GM23338 (cell line): ENCODE data around the gene SEC16A. TPM values are rescaled to one million over a fixed set of nuclear protein-coding genes. Genes with fewer than 3 reads are reported as not detected.

Source experiments
- ATAC-seq: fragments of 200-7000 bp; cut with Tn5 transposase; 3 replicates; pipeline ENCODE4 v1.9.1; 2020
- DNase-seq: peaks from one replicate; pipeline ENCODE4 v3.0.0-alpha.2; 2015; ENCODE audit warnings: low spot score
- H2AFZ ChIP-seq: fragments of 200-600 bp; sonication (generic); 2 replicates; pipeline ENCODE4 v1.8.0; 2016; ENCODE audit warnings: antibody characterized with exemption, mild to moderate bottlenecking, moderate library complexity
- H3F3A ChIP-seq: fragments of 200-600 bp; sonication (generic); replicated peaks from 2 replicates; pipeline ENCODE4 v1.8.0; 2017; ENCODE audit warnings: antibody characterized with exemption, mixed run types, low read depth
- H3K27ac ChIP-seq: fragments of 200-600 bp; sonication (generic); 2 replicates; pipeline ENCODE4 v1.6.1; 2016; ENCODE audit warnings: low read depth
- H3K27me3 ChIP-seq: fragments of 200-600 bp; sonication (generic); 2 replicates; pipeline ENCODE4 v1.8.0; 2016; ENCODE audit warnings: mild to moderate bottlenecking, mixed run types, moderate library complexity; ENCODE audit not compliant: insufficient read depth
- H3K36me3 ChIP-seq: fragments of 200-600 bp; sonication (generic); 2 replicates; pipeline ENCODE4 v1.8.0; 2016; ENCODE audit warnings: mild to moderate bottlenecking; ENCODE audit not compliant: insufficient read depth
- H3K4me1 ChIP-seq: fragments of 200-600 bp; sonication (generic); 2 replicates; pipeline ENCODE4 v1.8.0; 2016; ENCODE audit warnings: mild to moderate bottlenecking, moderate library complexity; ENCODE audit not compliant: insufficient read depth
- H3K4me2 ChIP-seq: fragments of 200-600 bp; sonication (generic); 2 replicates; pipeline ENCODE4 v1.7.1; 2017; ENCODE audit warnings: mixed run types
- H3K4me3 ChIP-seq: fragments of 200-600 bp; sonication (generic); 2 replicates; pipeline ENCODE4 v1.6.1; 2016; ENCODE audit warnings: mixed run types
- H3K79me2 ChIP-seq: fragments of 200-600 bp; sonication (generic); replicated peaks from 2 replicates; pipeline ENCODE4 v1.8.0; 2017; ENCODE audit warnings: mild to moderate bottlenecking; ENCODE audit not compliant: insufficient read depth
- H3K9me2 ChIP-seq: fragments of 200-600 bp; sonication (generic); 2 replicates; pipeline ENCODE4 v1.8.0; 2017; ENCODE audit not compliant: insufficient read depth
- H4K20me1 ChIP-seq: fragments of 200-600 bp; sonication (generic); replicated peaks from 2 replicates; pipeline ENCODE4 v1.8.0; 2017; ENCODE audit warnings: mild to moderate bottlenecking; ENCODE audit not compliant: insufficient read depth
- H3K27ac Mint-ChIP-seq: 2 replicates; pipeline ENCODE4 v1.8.0; 2020; ENCODE audit warnings: inconsistent platforms, mild to moderate bottlenecking, moderate library complexity, mixed read lengths
- H3K27me3 Mint-ChIP-seq: 3 replicates; pipeline ENCODE4 v1.8.0; 2022; ENCODE audit warnings: low read depth, mild to moderate bottlenecking, moderate library complexity, mixed read lengths, inconsistent platforms; ENCODE audit not compliant: insufficient read depth, poor library complexity
- H3K36me3 Mint-ChIP-seq: 3 replicates; pipeline ENCODE4 v1.8.0; 2021; ENCODE audit warnings: low read depth, mild to moderate bottlenecking, inconsistent platforms, moderate library complexity, mixed read lengths
- H3K4me1 Mint-ChIP-seq: 3 replicates; pipeline ENCODE4 v1.8.0; 2020; ENCODE audit warnings: mild to moderate bottlenecking, inconsistent platforms, mixed read lengths
- H3K4me3 Mint-ChIP-seq: 3 replicates; pipeline ENCODE4 v1.8.0; 2021; ENCODE audit warnings: moderate library complexity, mild to moderate bottlenecking, inconsistent platforms, mixed read lengths
- H3K9me3 Mint-ChIP-seq: 3 replicates; pipeline ENCODE4 v1.8.0; 2020; ENCODE audit warnings: moderate library complexity, mild to moderate bottlenecking, inconsistent platforms, mixed read lengths
- CREB1 ChIP-seq: fragments of 250-450 bp; sonication (Bioruptor Pico); IDR thresholded peaks from 2 replicates; pipeline ENCODE4 v1.5.0; 2020; ENCODE audit warnings: low read depth, mild to moderate bottlenecking, moderate library complexity
- POLR2AphosphoS5 ChIP-seq: IDR thresholded peaks from 2 replicates; pipeline ENCODE4 v1.6.1; 2016; ENCODE audit warnings: antibody characterized with exemption, low read depth
- STAT1 ChIP-seq: IDR thresholded peaks from one replicate; pipeline ENCODE4 v1.6.1; 2016; ENCODE audit warnings: antibody characterized with exemption; ENCODE audit not compliant: unreplicated experiment
- polyA plus RNA-seq: library from polyadenylated mRNA; unstranded; fragments of >200 nt; fragmentation: Nextera tagmentation; extraction: Ambion mirVana; gene quantifications from 2 replicates; pipeline ENCODE4 v1.2.1, GENCODE V29; 2016
- total RNA-seq: library from RNA; depleted of rRNA; stranded (reverse); fragments of >200 nt; shearing (Covaris generic); gene quantifications from 2 replicates; pipeline ENCODE4 v1.2.3, GENCODE V29; 2014
- TF ChIP-seq, protein P1 (sequence below): IDR thresholded peaks from 2 replicates; pipeline ENCODE4 v1.6.1; 2016; ENCODE audit warnings: antibody characterized with exemption
- TF ChIP-seq, protein P2 (sequence below): IDR thresholded peaks from one replicate; pipeline ENCODE4 v1.6.1; 2018; ENCODE audit warnings: antibody characterized with exemption; ENCODE audit not compliant: unreplicated experiment
- TF ChIP-seq, protein P3 (sequence below), 2 experiments: fragments of 200-600 bp in 1 of 2; sonication (generic) in 1 of 2; conservative IDR thresholded peaks; 2 replicates each; pipeline versions ENCODE4 v1.5.1 to v1.6.1; 2016 to 2017; ENCODE audit warnings: antibody characterized with exemption in 2 of 2, low read depth in 2 of 2, mild to moderate bottlenecking in 2 of 2, moderate library complexity in 1 of 2

The SEC16A gene
- total and polyA plus RNA-seq, 2 experiments from 2014 or later, result 34.0 to 59.2 TPM

DNA sequence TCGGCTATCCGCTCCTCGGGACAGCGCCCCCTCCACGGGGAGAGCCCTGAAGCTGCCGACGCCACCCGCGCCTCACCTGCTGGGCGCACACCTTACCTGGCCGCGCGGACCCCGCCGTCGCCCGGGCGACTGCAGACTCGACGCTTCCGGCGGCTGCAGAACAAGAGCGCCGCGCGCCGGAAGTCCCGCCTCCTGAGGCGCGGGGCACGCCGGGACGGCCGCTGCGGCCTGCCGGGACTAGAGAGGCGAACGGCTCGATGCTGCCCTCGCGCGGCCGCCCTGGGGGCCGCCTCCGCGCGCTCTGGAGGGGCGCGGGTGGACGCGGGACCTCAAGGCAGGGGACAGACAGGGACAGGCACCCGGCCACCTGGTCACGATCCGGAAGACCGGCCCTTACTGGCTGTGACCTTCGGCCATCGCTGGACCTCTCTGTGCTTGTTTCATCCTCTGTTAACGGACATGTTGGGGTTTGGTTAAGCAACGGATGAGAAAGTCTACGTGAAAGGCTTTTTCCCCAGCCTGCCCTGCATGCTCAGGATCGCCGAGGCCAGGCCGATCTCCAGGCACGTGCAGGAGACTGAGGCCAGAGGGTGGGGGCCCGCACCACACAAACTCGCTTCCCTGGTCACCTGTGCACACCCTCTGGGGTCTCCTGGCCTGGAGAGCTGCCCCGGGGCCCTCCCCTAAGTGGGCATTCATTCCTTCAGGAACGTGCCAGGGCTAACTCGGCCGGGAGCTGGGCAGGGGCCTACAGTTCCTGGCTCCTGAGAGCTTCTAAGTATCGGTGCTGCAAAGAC is 82.6 kb downstream of the SEC16A start, which contains the start of gene SNAPC4:
TSS of gene SNAPC4 (minus strand) at position 133 of the 797 bp plus-strand sequence. CDS start 1,742 bp downstream, outside the sequence.
- H3K9me2 ChIP-seq, result no peaks in the 10 kb centered on the region
- peak within 1 kb of the TSS; percentile 96 for H3K4me2 ChIP-seq
- no peaks in the 10 kb centered on the region for H3K27me3 ChIP-seq
- TF ChIP-seq CREB1 (peak; percentile 56), POLR2AphosphoS5 (peak; percentile 83), STAT1 (no peak)
- TF ChIP-seq, protein P1, sequence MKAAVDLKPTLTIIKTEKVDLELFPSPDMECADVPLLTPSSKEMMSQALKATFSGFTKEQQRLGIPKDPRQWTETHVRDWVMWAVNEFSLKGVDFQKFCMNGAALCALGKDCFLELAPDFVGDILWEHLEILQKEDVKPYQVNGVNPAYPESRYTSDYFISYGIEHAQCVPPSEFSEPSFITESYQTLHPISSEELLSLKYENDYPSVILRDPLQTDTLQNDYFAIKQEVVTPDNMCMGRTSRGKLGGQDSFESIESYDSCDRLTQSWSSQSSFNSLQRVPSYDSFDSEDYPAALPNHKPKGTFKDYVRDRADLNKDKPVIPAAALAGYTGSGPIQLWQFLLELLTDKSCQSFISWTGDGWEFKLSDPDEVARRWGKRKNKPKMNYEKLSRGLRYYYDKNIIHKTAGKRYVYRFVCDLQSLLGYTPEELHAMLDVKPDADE, result peak; percentile 46; the same call in 1 of the 2 replicates
- TF ChIP-seq, protein P2, sequence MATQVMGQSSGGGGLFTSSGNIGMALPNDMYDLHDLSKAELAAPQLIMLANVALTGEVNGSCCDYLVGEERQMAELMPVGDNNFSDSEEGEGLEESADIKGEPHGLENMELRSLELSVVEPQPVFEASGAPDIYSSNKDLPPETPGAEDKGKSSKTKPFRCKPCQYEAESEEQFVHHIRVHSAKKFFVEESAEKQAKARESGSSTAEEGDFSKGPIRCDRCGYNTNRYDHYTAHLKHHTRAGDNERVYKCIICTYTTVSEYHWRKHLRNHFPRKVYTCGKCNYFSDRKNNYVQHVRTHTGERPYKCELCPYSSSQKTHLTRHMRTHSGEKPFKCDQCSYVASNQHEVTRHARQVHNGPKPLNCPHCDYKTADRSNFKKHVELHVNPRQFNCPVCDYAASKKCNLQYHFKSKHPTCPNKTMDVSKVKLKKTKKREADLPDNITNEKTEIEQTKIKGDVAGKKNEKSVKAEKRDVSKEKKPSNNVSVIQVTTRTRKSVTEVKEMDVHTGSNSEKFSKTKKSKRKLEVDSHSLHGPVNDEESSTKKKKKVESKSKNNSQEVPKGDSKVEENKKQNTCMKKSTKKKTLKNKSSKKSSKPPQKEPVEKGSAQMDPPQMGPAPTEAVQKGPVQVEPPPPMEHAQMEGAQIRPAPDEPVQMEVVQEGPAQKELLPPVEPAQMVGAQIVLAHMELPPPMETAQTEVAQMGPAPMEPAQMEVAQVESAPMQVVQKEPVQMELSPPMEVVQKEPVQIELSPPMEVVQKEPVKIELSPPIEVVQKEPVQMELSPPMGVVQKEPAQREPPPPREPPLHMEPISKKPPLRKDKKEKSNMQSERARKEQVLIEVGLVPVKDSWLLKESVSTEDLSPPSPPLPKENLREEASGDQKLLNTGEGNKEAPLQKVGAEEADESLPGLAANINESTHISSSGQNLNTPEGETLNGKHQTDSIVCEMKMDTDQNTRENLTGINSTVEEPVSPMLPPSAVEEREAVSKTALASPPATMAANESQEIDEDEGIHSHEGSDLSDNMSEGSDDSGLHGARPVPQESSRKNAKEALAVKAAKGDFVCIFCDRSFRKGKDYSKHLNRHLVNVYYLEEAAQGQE, result no peak
- TF ChIP-seq, protein P3, sequence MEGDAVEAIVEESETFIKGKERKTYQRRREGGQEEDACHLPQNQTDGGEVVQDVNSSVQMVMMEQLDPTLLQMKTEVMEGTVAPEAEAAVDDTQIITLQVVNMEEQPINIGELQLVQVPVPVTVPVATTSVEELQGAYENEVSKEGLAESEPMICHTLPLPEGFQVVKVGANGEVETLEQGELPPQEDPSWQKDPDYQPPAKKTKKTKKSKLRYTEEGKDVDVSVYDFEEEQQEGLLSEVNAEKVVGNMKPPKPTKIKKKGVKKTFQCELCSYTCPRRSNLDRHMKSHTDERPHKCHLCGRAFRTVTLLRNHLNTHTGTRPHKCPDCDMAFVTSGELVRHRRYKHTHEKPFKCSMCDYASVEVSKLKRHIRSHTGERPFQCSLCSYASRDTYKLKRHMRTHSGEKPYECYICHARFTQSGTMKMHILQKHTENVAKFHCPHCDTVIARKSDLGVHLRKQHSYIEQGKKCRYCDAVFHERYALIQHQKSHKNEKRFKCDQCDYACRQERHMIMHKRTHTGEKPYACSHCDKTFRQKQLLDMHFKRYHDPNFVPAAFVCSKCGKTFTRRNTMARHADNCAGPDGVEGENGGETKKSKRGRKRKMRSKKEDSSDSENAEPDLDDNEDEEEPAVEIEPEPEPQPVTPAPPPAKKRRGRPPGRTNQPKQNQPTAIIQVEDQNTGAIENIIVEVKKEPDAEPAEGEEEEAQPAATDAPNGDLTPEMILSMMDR (conservative IDR thresholded peaks at IDR 0.05; ENCODE audit: low read depth in 2 of 2), result peak; percentile 67 to 80
- Mint-ChIP-seq H3K36me3 (peaks cover 64% of the 10 kb centered on the region), H3K4me1 (peaks cover 9% of the 10 kb centered on the region), H3K27ac (peak within 1 kb of the TSS; percentile 90), H3K27me3 (peaks cover 19% of the 10 kb centered on the region), H3K9me3 (no peaks in the 10 kb centered on the region; the same call in 2 of the 3 replicates), H3K4me3 (peak within 1 kb of the TSS; percentile 90)
- H3K36me3 ChIP-seq, result peaks cover 16% of the 10 kb centered on the region
- peak within 1 kb of the TSS; percentile 73; the same call in 1 of the 2 replicates for H3K27ac ChIP-seq
- DNase-seq (peak; percentile 94), ATAC-seq (peak; percentile 91)
- H2AFZ ChIP-seq, result peak within 1 kb of the TSS; percentile 2; the same call in 1 of the 2 replicates
- peaks cover 3% of the 10 kb centered on the region; the same call in 1 of the 2 replicates for H3K4me1 ChIP-seq
- peaks cover 3% of the 10 kb centered on the region; the same call in 1 of the 2 replicates for H4K20me1 ChIP-seq
- H3K4me3 ChIP-seq, result peak within 1 kb of the TSS; percentile 89
- H3F3A ChIP-seq, result peaks cover 26% of the 10 kb centered on the region
- peaks cover 27% of the 10 kb centered on the region for H3K79me2 ChIP-seq
